ENCODE results near the gene WDR20. TPM values are rescaled to one million over a fixed set of nuclear protein-coding genes. Genes with fewer than 3 reads are reported as not detected.

Gene WDR20
- total and polyA plus RNA-seq, 10 of the 15 experiments (the other 5 are each of a cell fraction or from before 2014, with no cell fraction given): 9.1 to 25.9 (median 18.4) TPM

GRCh38 chr14:102251161-102251560 is 111.5 kb downstream of the WDR20 start (continued):
- TF ChIP-seq GATAD2B (conservative IDR thresholded peaks at IDR 0.05; ENCODE audit: low read depth): no peak
- TF ChIP-seq NFIC (IDR thresholded peaks at IDR 0.05; ENCODE audit: low read depth, low read length): no peak
- no peak for TF ChIP-seq YBX1 (IDR thresholded peaks at IDR 0.05)

GRCh38 chr14:102252834-102253801 is 113.4 kb downstream of the WDR20 start:
- H4K20me1 ChIP-seq (ENCODE audit: control insufficient read depth, insufficient read depth): no peaks in the 10 kb centered on the region
- H3K27ac ChIP-seq (ENCODE audit: control insufficient read depth, insufficient read depth): no peak overlapping the region
- H3K36me3 ChIP-seq (ENCODE audit: control insufficient read depth in 2 of 2, insufficient read depth in 2 of 2, low read length in 1 of 2): no peaks in the 10 kb centered on the region
- POLR2A ChIA-PET: no interaction called here
- no TSS peak for BruUV-seq (replicated peaks)
- RAD21 ChIA-PET (ENCODE audit: unreplicated experiment): no interaction called here
- intact Hi-C loops (cut with micrococcal nuclease; ENCODE audit: unreplicated experiment): no loop called here
- SMC1A ChIA-PET (ENCODE audit: uncharacterized antibody, unreplicated experiment): no interaction called here
- no peak overlapping the region for H3K9ac ChIP-seq (ENCODE audit: control insufficient read depth, insufficient read depth, low read length)
- H3K79me2 ChIP-seq (ENCODE audit: control insufficient read depth, insufficient read depth, low read length): no peaks in the 10 kb centered on the region
- H2AFZ ChIP-seq (ENCODE audit: control insufficient read depth, low read depth, low read length): no peak overlapping the region
- in situ Hi-C loops (cut with MboI): no loop called here
- FAIRE-seq (no peak), DNase-seq (ENCODE audit: low read depth, low spot score) (no peak), ATAC-seq (no peak)
- no peak overlapping the region for H3K4me3 ChIP-seq
- TF ChIP-seq FOXK2 (IDR thresholded peaks at IDR 0.05) (no peak), SREBF2 (IDR thresholded peaks at IDR 0.05; ENCODE audit: low read length) (no peak), BCL3 (IDR thresholded peaks at IDR 0.05; ENCODE audit: borderline replicate concordance, insufficient read depth, low read depth, low read length, poor library complexity, severe bottlenecking) (no peak), JUNB (IDR thresholded peaks at IDR 0.05) (no peak), CTCF (IDR thresholded peaks at IDR 0.05 in 2 of 3, conservative IDR thresholded peaks at IDR 0.05 in 1 of 3; ENCODE audit: control insufficient read depth in 2 of 3, extremely low read depth in 1 of 3, insufficient read depth in 1 of 3, low read depth in 3 of 3, low read length in 3 of 3) (no peak)
- no peaks in the 10 kb centered on the region for H3K27me3 ChIP-seq (replicated peaks in 1 of 2; ENCODE audit: control insufficient read depth in 2 of 2, insufficient read depth in 2 of 2, low read length in 1 of 2)
- WGBS (ENCODE audit: insufficient coverage, insufficient replicate concordance, low lambda C conversion rate, missing lambda C conversion rate): 59% methylated on average over 21 of the region's 21 CpGs
- CTCF ChIA-PET: interaction anchor here (0.6 kb wide), 1 partner anchor 8 kb away, joined by 4 read pairs; no protein-coding TSS in a partner anchor
- H3K9me3 ChIP-seq (replicated peaks; ENCODE audit: control insufficient read depth, insufficient read depth, low read length): no peaks in the 10 kb centered on the region
- H3K4me2 ChIP-seq (ENCODE audit: control insufficient read depth, insufficient read depth): no peak overlapping the region
- no peaks in the 10 kb centered on the region for H3K4me1 ChIP-seq (ENCODE audit: control insufficient read depth, insufficient read depth, low read length)

Measured in GM12878 (cell line).